Retinal pigment epithelial cell (primary cell): Measurements from ENCODE around the gene TBC1D20.

Experiments used
- DNase-seq: peaks from one replicate; pipeline ENCODE4 v3.0.0-alpha.2; 2010; ENCODE audit warnings: low read depth
- H3K4me3 ChIP-seq: 2 replicates; pipeline ENCODE4 v1.5.1; 2011; ENCODE audit warnings: mild to moderate bottlenecking, low read length, control low read depth, moderate library complexity
- TF ChIP-seq, protein P1 (sequence below): conservative IDR thresholded peaks from 2 replicates; pipeline ENCODE4 v1.5.1; 2011; ENCODE audit warnings: low read depth, low read length, control low read depth, inconsistent platforms

Gene TBC1D20

DNA sequence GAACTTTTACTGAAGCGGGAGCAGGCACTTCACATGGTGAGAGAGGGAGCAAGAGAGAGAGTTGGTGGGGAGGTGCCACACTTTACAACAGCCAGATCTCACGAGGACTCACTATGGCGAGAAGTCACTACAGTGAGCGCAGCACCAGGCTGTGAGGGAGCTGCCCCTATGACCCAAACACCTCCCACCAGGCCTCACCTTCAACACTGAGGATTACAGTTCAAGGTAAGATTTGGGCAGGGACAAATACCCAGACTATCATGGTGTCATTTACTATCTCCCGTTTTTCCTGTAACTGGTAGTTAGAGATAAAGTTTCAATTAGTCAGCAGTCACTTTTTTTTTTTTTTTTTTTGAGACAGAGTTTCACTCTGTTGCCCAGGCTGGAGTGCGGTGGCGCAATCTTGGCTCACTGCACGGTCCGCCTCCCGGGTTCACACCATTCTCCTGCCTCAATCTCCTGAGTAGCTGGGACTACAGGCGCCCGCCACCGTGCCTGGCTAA is 46.5 kb downstream of the TBC1D20 start:
- H3K4me3 ChIP-seq = no peak overlapping the region
- DNase-seq = no peak
- TF ChIP-seq, protein P1, sequence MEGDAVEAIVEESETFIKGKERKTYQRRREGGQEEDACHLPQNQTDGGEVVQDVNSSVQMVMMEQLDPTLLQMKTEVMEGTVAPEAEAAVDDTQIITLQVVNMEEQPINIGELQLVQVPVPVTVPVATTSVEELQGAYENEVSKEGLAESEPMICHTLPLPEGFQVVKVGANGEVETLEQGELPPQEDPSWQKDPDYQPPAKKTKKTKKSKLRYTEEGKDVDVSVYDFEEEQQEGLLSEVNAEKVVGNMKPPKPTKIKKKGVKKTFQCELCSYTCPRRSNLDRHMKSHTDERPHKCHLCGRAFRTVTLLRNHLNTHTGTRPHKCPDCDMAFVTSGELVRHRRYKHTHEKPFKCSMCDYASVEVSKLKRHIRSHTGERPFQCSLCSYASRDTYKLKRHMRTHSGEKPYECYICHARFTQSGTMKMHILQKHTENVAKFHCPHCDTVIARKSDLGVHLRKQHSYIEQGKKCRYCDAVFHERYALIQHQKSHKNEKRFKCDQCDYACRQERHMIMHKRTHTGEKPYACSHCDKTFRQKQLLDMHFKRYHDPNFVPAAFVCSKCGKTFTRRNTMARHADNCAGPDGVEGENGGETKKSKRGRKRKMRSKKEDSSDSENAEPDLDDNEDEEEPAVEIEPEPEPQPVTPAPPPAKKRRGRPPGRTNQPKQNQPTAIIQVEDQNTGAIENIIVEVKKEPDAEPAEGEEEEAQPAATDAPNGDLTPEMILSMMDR = no peak

DNA sequence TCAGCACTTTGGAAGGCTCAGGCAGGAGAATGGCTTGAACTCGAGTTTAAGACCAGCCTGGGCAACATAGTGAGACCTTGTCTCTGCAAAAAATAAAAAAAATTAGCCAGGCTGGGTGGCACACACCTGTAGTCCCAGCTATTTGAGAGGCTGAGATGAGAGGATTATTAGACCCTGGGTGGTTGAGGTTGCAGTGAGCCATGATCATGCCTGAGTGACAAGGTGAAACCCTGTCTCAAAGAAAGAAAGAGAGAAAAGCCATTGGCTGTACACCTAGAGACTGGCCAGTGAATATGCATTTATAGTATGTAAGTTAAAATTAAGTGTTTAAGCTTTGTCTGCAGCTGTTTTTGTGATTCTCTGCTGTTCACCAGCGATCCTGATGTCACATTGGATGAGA is 48.2 kb downstream of the TBC1D20 start:
- H3K4me3 ChIP-seq = no peak overlapping the region
- TF ChIP-seq, protein P1 = no peak
- no peak for DNase-seq

DNA sequence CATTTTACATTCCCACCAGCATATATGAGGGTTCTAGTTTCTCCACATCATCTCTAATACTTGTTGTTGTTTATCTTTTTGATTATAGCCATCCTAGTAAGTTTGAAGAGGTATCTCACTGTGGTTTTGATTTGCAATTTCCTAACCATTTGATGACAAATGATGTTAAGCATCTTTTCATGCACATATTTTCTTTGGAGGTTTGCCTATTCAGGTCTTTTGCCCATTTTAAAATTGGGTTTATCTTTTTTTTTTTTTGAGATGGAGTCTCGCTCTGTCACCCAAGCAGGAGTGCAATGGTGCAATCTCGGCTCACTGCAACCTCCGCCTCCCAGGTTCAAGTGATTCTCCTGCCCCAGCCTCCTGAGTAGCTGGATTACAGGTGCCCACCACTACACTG is 50.3 kb downstream of the TBC1D20 start:
- TF ChIP-seq, protein P1 = no peak
- H3K4me3 ChIP-seq = no peak overlapping the region
- no peak for DNase-seq

DNA sequence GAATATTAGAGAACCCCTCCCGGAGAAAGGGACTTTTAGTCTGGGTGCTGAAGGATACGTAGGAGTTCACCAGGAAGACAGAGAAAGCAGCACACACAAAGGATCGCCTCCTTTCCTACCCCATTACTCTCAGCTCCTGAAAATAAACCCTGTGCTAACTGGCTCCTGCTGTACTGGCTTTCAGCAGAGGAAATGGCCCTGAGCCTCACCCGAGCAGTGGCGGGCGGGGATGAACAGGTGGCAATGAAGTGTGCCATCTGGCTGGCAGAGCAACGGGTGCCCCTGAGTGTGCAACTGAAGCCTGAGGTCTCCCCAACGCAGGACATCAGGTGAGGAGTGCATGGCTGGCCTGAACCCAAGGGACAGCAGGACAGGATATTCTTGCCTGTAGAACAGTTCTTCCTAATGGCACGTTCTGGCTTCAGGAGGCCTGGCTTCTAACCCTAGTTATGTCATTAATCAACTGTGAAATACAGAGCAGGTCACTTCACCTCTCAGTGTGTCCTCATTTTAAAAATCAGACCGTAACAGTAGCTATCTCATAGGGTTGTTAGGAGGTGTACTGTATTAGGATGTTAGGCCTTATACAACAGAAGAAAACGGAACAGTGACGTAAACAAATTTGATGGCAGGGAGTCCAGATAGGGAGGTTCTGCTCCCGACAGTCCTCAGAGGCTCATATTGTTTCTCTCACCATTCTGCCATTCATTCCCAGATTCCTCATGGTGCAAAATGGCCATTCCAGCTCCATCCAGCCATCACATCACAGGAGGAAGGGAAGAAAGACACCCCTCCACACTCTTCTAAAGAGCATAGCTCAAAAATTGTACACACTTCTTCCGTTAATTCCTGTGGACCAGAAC is 52.4 kb downstream of the TBC1D20 start:
- no peak for DNase-seq
- no peak overlapping the region for H3K4me3 ChIP-seq
- TF ChIP-seq, protein P1 = no peak

DNA sequence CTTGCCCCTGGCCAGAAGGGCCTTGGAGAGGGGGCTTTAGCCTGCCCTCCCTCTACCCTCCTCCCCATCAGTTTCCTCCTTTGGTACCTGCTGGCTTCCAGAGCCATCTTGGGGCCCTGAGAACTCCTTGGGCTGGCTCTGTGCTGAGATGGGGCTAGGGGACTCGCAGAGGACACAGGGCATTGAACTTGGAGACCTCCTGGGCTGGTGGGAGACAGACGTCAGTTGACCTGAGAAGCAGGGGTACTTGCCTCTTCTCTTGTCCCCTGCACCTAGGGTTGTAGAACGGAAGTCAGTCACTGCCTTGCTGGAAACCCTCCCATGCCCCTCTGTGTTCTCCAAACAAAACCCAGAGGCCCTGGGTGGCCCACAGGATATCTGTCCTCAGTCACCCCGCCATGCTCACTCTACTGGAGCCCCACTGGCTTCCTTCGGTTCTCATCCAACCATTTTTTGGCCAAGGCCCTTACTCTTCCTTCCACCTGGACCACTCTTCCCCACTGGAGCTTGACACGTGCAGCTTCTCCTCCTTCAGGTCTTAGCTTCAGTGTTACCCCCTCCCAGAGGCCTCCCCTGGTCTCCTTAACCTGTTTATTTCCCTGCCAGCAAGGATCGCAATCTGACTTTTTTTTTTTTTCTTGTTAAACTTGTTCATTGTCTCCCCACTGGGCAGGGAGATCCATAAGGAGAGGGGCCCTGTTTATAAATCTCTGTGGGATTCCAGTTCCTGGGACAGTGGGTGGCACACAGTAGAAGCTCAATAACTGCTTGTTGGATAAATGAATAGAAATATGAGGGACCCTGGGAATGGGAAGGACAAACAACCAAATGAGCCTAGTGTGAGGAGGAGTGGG is 53.3 kb downstream of the TBC1D20 start:
- DNase-seq = no peak
- H3K4me3 ChIP-seq = peak overlapping the region; percentile 94
- TF ChIP-seq, protein P1 = no peak

DNA sequence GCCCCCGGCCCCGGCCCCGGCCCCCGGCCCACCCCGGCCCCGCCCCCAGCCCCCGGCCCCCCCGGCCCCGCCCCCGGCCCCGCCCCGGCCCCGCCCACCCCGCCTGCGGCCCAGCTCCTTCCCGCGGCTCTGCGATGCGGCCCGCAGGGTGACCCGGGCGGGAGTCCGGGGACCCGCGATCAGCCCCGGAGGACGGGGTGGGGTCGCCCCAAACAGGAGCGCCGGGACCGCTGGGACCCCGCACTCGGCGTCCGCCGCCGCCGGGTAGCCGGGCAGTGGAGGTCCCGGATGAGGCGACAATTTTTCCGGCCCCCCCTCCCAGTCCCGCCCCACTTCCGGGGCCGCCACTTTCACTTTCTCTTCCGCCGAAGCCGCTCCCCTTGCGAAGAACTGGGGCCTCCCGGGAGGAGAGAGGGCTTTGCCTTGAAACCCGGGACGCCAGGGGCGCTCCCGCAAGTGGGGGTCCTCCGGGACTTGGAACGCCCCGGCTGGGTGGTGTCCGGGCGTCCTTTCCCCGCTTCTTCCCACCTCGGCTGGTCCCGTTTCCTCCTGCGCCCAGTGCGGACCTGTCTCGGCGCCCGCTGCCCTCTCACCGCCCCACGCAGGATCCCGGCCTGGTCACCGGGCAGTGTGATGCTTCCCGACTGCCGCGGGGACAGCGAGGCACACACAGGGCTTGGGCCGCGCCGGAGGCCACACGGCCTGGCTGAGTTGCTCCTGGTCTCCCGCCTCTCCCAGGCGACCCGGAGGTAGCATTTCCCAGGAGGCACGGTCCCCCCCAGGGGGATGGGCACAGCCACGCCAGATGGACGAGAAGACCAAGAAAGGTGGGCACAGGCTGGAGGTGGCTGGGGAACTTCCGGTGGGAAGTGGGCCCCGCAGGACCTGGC is 54.1 kb downstream of the TBC1D20 start, which contains the start of gene RBCK1:
Gene RBCK1 (plus strand): TSS at position 347 of the 890 bp plus-strand sequence. CDS start 459 bp downstream, at position 806.
- H3K4me3 ChIP-seq = peak within 1 kb of the TSS; percentile 94
- peak; percentile 18 for DNase-seq
- TF ChIP-seq, protein P1 = no peak
